HG02798 (cell line): Measurements from ENCODE around the gene FKBP4.

Experiments used
- ATAC-seq: cut with Tn5 transposase; IDR thresholded peaks from one replicate; pipeline ENCODE4 v1.9.1; 2021; ENCODE audit warnings: mild to moderate bottlenecking; ENCODE audit not compliant: unreplicated experiment, poor library complexity

FKBP4 gene

DNA sequence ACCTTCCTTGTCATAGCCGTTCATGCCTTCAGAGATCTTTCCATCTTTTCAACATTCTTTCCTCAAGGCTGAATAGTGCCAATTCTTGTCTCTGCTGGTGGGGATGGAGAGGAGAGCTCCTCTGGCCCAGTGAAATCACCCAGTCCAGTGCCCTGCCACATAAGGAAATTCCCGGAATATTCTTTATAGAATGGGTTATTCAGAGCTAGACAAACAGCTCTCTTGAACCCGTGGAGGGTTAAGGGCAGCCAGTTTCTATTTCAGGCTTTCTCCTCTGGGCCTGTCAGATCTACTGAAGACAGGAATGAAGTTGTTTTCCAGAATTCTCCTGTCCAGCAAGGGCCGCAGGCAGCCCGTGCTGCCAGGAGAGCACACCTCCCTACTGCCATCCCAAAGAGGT is 48.2 kb downstream of the FKBP4 start:
- ATAC-seq = no peak

DNA sequence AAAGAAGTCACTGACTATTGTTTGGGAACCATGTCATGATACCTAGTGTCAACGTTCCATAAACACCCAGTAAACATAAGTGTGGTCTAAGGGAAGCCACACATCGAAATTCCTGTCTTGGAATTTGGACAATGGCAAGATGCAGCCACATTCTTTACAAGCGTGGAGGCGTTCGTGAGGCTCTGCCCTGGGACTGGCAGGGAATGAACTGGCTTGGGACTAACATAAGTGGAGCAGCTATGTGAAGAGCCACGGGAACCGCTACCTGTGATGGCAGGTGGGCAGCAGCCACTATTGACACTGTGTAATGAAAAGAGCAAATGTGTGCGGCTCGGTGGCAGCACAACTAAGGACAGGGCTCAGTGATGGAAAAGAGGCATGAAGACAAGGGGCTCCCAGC is 50.0 kb downstream of the FKBP4 start:
- no peak for ATAC-seq

DNA sequence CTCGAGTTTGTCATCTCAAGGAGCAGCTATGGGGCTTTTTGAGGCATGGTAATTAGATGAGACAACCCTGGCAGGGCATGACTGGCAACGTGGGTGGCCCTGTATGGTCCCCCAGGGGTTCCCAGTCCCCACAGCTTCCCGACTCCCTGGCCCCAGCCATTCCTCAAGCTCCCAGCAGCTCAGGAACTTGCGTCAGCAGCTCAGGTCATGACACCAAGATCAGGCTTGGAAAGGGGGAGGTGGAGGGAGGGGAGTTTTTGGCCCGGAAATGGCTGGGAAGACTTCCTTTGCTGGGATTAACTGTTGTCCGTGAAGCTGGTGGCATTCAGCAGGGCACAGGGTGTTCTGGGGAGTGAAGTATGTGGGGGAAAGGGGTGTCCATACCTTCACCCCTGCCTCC is 50.5 kb downstream of the FKBP4 start:
- no peak for ATAC-seq

DNA sequence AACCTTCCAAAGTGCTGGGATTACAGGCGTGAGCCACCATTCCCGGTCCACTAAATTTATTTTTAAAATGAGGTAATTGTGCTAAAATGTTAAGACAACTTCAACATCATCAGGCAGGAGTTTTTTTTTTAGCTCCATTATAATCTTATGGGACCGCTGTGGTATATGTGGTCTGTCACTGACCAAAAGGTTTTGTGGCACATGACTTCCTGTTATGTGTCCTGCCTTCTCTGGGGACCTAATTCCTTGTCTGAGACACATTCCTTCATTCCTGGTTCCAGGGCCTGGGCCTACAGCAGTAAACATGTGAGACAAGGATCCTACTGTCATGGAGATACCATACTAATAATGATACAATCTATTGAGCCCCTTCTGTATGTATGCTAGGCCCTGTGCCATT is 57.2 kb downstream of the FKBP4 start:
- no peak for ATAC-seq

DNA sequence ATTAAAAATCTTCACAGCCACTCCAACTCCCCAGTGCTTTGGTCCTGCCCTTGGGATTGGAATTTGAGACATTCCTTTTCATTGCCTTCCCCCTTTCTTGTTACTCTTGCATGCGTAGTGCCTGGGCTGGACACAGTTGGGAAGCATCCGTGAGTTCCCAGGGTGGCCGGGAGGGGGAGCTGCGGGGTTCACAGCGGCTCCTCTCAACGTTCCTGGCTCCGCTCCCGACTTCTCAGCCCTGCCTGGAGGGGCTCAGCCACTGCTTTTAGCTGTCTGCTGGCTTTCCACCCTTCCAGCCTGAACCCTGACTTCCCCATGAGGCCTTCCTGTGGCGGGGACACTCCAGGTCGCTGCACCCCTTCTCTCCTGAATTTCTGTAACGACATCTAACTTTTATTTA is 58.9 kb downstream of the FKBP4 start:
- ATAC-seq = no peak
